ENCODE measurements around the gene TCOF1. TPM values are rescaled to one million over a fixed set of nuclear protein-coding genes. Genes with fewer than 3 reads are reported as not detected.

Gene TCOF1
- total RNA-seq, 1 donor from 2014 or later, result 33.2 TPM

DNA sequence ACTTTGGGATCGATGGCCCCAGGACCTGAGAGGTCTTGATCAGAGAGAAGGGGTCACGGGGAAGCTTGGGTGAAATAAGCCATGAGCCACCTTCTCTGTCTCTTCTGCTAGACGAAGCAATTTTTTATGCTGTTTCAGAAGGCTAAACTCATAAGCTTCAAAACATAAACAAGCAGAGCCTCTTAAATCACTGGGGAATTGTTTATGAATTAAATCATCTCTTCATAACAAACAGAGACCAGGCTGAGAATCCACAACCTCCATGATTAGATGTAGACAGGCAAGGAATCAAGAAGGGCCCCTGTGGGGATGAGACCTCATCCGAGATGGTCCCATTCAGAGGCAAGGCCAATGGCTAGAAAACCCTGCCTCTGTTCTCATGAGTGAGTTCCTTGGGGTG is 21.7 kb upstream of the TCOF1 start:
- TF ChIP-seq, protein P1, sequence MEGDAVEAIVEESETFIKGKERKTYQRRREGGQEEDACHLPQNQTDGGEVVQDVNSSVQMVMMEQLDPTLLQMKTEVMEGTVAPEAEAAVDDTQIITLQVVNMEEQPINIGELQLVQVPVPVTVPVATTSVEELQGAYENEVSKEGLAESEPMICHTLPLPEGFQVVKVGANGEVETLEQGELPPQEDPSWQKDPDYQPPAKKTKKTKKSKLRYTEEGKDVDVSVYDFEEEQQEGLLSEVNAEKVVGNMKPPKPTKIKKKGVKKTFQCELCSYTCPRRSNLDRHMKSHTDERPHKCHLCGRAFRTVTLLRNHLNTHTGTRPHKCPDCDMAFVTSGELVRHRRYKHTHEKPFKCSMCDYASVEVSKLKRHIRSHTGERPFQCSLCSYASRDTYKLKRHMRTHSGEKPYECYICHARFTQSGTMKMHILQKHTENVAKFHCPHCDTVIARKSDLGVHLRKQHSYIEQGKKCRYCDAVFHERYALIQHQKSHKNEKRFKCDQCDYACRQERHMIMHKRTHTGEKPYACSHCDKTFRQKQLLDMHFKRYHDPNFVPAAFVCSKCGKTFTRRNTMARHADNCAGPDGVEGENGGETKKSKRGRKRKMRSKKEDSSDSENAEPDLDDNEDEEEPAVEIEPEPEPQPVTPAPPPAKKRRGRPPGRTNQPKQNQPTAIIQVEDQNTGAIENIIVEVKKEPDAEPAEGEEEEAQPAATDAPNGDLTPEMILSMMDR (IDR thresholded peaks at IDR 0.05; ENCODE audit: insufficient read depth, low read length, poor library complexity, severe bottlenecking), result no peak
- no peak overlapping the region for H3K4me3 ChIP-seq (ENCODE audit: low read depth, low read length)
- no peaks in the 10 kb centered on the region for H3K27me3 ChIP-seq (ENCODE audit: control insufficient read depth, insufficient read depth, low read length)
- DNase-seq (ENCODE audit: low read depth), result no peak
- no peaks in the 10 kb centered on the region for H3K36me3 ChIP-seq (ENCODE audit: control insufficient read depth, insufficient read depth, low read length)

DNA sequence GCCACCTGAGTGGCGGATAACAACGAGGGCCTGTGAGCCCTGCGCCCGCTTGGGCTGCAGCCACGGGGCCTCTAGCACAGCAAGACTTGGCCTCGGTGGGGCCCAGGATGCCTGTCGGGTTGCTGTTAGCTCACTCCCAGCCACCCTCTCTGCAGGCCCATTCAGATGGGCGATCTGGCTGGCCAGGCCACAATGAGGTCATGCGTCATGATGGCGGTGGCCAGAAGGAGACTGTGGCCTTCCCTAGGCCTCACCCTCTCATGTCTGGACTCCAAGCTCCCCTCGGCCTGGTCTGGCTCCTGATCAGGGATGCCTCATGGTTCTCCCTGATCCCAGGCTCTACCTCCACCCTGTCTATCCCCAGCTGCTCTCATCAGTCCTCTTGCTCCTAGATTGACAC is 19.0 kb upstream of the TCOF1 start:
- TF ChIP-seq, protein P1 (IDR thresholded peaks at IDR 0.05; ENCODE audit: insufficient read depth, low read length, poor library complexity, severe bottlenecking), result no peak
- Histone ChIP-seq H3K4me3 (ENCODE audit: low read depth, low read length) (no peak overlapping the region), H3K27me3 (ENCODE audit: control insufficient read depth, insufficient read depth, low read length) (no peaks in the 10 kb centered on the region), H3K36me3 (ENCODE audit: control insufficient read depth, insufficient read depth, low read length) (no peaks in the 10 kb centered on the region)
- no peak for DNase-seq (ENCODE audit: low read depth)

DNA sequence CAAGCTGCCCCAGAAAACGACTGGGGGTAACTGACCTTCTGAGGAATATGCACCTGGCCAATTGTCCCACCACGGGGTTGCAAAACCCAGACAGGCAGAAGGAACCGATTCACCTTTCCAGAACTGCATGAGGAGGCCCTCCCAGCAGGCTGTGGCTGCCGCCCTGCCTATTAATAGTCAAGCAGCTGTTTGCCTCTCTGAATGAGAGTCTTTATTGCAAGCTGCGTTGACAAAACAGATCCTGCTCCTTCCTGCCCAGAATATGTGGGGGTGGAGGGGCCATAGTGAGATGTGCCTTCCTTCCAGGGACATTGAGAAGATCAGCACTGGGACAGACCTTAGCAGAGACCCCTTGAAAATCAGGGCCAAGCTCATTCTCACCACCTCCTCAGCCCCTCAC is 18.3 kb upstream of the TCOF1 start:
- H3K4me3 ChIP-seq (ENCODE audit: low read depth, low read length), result no peak overlapping the region
- TF ChIP-seq, protein P1 (IDR thresholded peaks at IDR 0.05; ENCODE audit: insufficient read depth, low read length, poor library complexity, severe bottlenecking), result no peak
- no peaks in the 10 kb centered on the region for H3K36me3 ChIP-seq (ENCODE audit: control insufficient read depth, insufficient read depth, low read length)
- no peak for DNase-seq (ENCODE audit: low read depth)
- H3K27me3 ChIP-seq (ENCODE audit: control insufficient read depth, insufficient read depth, low read length), result no peaks in the 10 kb centered on the region

DNA sequence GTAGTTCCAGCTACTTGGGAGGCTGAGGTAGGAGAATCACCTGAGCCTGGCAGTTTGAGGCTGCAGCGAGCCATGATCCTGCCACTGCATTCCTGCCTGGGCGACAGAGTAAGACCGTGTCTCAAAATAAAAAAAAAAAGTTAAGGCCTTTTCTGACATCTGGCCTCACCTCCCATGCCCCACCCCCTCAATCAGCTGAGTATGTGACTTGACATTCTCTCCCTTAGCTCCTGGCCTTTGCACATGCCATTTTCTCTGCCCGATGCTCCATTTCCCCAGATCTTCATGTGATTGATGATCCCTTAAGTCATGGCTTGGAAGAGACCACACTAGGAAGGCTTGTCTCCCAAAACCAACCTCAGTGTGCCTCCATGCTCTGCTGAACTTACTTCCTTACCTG is 17.7 kb upstream of the TCOF1 start:
- Histone ChIP-seq H3K36me3 (ENCODE audit: control insufficient read depth, insufficient read depth, low read length) (no peaks in the 10 kb centered on the region), H3K4me3 (ENCODE audit: low read depth, low read length) (no peak overlapping the region), H3K27me3 (ENCODE audit: control insufficient read depth, insufficient read depth, low read length) (no peaks in the 10 kb centered on the region)
- DNase-seq (ENCODE audit: low read depth), result no peak
- TF ChIP-seq, protein P1 (IDR thresholded peaks at IDR 0.05; ENCODE audit: insufficient read depth, low read length, poor library complexity, severe bottlenecking), result no peak

DNA sequence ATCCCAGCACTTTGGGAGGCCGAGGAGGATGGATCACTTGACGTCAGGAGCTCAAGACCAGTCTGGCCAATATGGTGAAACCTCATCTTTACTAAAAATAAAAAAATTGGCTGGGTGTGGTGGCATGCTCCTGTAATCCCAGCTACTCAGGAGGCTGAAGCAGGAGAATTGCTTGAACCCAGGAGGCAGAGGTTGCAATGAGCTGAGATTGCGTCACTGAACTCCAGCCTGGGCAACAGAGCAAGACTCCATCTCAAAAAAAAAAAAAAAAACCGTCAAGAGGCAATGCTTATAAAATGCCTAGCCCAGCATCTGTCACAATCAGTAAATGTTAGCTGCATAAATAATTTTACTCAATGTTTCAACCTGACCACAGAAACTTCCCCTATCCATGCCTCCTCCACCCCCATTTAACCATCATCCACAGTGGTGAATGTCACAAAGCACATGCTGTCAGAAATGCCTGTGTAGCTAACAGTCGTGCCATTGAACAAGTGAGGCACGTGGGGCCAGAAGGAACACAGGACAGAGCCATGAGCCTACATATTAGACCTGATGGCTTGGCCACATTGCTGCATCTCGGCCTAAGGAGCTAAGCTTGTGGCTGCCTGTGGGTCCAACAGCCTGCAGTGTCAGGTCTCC is 16.8 kb upstream of the TCOF1 start:
- DNase-seq (ENCODE audit: low read depth), result no peak
- H3K27me3 ChIP-seq (ENCODE audit: control insufficient read depth, insufficient read depth, low read length), result no peaks in the 10 kb centered on the region
- H3K4me3 ChIP-seq (ENCODE audit: low read depth, low read length), result no peak overlapping the region
- H3K36me3 ChIP-seq (ENCODE audit: control insufficient read depth, insufficient read depth, low read length), result no peaks in the 10 kb centered on the region
- TF ChIP-seq, protein P1 (IDR thresholded peaks at IDR 0.05; ENCODE audit: insufficient read depth, low read length, poor library complexity, severe bottlenecking), result no peak

DNA sequence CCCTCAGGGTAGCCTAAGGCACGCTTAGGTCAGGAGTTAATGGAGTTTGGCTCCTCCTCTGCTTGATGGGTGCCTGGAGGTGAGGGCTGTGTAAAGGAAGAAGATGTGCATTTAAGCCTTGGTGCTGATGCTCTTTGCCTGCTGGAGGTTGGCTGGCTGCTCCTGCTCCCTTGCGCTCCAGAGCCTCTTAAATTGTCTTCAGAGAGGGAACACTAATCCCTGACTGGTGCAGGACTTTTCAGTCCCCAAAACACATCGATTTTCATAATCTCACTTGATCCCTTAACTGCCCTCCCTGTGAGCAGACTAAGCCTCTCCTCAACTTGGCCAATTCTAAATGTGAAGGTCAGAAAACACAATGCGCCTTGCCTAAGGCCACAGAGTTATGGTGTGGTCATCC is 16.2 kb upstream of the TCOF1 start:
- no peak for DNase-seq (ENCODE audit: low read depth)
- Histone ChIP-seq H3K36me3 (ENCODE audit: control insufficient read depth, insufficient read depth, low read length) (no peaks in the 10 kb centered on the region), H3K27me3 (ENCODE audit: control insufficient read depth, insufficient read depth, low read length) (no peaks in the 10 kb centered on the region), H3K4me3 (ENCODE audit: low read depth, low read length) (no peak overlapping the region)
- TF ChIP-seq, protein P1 (IDR thresholded peaks at IDR 0.05; ENCODE audit: insufficient read depth, low read length, poor library complexity, severe bottlenecking), result no peak

All from kidney epithelial cell (primary cell).